ENCODE results near the gene CDH23.

GRCh38 chr10:71666639-71667386 lies 270.1 kb downstream of the CDH23 start:
- TF ChIP-seq CTCF (IDR thresholded peaks at IDR 0.05), result no peak
- TF ChIP-seq POLR2A (IDR thresholded peaks at IDR 0.05), result no peak

Measured in upper lobe of left lung (tissue), 4 donors.